HK-2 (cell line): Measurements from ENCODE around the gene SPRYD3.

ENCODE experiments used
- DNase-seq: peaks from one replicate; pipeline ENCODE4 v3.0.0-alpha.2; 2018; ENCODE audit not compliant: unreplicated experiment

SPRYD3 gene

DNA sequence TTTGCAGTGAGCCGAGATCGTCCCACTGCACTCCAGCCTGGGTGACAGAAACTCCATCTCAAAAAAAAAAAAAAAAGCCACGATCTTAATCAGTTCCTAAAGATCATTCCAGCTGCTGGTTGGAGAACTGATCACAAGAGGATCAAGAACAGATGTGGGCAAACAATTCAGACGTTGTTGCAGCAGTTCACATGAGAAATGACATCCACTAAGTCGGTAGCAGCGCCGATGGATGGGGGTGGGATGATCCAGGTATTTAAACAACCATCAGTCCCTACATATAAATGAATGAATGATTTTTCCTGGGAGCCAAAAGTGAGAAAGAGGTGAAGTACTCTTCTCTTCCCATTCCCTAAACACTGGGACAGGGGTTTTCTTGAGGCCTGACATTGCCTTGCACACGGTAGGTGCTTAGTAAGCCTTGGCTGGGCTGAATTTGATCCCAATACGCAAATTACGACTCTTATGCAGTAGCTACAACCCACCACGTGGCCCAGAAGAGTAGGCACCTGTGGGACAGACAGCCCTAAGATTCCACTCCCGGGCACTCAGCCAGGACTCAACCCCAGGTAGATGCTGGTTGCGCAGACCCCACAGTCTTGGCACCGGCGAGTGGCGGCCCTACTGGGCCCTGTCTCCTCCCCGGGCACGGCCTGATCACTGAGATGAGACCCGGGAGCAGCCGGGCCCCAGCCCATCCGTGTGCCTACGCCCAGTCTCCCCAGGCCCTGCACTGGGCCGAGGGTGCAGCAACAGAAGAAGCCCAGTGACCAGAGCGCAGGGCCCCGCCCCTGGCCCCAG, 565 bp downstream of the SPRYD3 start:
- DNase-seq = no peak

DNA sequence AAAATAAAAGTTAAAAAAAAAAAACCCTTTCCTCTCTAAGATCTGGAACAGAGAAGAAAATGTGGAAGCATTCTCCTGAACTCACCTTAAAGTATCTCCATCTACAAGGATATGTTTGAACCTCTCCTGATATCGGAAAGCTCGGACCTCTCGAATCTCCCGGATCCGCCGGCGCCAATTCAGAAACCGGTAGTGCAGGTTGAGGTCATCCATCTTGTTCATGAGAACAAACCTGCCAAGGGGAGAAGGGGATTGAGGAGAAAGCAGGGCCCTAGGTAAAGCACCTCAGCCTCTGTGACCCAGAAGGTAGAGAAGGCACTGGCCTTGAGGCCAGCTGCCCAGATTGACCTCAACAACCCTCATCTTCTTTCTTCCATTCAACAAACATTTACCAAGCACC, 2.2 kb downstream of the SPRYD3 start:
- DNase-seq = no peak

GRCh38 chr12:53076461-53076860, 2.7 kb downstream of the SPRYD3 start:
- no peak for DNase-seq

DNA sequence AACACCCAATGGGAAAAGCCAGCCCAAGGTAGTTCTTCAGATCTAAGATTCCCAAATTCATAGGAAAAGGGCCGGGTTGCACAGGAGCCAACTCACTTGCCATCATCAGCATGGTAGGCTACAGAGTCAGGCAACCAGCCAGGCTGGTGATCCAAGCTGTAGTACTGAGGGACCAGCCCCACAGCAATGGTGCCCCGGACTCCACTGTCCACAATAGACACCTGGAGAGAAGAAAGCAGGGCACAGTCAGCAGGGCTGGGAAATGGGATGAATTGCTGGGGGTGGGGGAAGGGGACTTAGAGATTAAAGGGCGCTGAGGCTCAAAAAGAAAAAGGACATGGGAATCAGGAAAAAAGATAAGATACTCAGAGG, 4.2 kb downstream of the SPRYD3 start:
- no peak for DNase-seq

DNA sequence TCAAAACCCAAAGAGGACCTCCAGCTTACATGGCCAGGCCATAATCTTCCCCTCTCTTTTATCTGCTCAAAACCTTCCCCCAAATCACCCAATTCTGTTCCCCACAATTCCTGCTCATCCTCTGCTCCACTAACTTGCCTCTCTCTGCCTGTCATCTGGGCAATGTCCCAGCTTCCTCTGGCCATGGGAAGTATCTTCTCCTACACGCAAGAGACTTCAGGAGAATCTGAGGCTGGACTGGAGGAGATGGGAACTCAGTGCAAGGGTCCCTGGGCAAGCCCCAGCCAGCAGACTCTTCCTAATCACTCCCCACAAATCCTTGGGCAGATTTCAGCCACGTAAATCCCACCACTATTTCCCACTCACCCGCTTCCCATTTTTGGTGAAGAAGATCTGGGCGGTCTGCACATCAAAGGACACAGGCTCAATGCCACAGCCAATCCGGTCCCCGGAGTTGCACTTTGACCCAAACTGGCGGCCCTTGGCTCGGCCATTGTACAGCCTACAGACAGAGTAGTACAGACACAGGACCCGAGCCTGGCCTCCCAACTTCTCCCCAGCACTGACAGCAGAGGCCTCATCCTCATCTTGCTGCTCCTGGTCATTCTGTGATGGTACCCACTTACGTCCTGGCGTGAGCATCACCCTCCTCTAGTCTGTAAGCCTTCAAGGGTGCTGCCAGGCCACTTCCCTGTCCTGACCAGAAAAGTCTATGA, 4.7 kb downstream of the SPRYD3 start:
- no peak for DNase-seq

- DNase-seq = no peak
Observed at GRCh38 chr12:53073881-53074280, 5.3 kb downstream of the SPRYD3 start.

DNA sequence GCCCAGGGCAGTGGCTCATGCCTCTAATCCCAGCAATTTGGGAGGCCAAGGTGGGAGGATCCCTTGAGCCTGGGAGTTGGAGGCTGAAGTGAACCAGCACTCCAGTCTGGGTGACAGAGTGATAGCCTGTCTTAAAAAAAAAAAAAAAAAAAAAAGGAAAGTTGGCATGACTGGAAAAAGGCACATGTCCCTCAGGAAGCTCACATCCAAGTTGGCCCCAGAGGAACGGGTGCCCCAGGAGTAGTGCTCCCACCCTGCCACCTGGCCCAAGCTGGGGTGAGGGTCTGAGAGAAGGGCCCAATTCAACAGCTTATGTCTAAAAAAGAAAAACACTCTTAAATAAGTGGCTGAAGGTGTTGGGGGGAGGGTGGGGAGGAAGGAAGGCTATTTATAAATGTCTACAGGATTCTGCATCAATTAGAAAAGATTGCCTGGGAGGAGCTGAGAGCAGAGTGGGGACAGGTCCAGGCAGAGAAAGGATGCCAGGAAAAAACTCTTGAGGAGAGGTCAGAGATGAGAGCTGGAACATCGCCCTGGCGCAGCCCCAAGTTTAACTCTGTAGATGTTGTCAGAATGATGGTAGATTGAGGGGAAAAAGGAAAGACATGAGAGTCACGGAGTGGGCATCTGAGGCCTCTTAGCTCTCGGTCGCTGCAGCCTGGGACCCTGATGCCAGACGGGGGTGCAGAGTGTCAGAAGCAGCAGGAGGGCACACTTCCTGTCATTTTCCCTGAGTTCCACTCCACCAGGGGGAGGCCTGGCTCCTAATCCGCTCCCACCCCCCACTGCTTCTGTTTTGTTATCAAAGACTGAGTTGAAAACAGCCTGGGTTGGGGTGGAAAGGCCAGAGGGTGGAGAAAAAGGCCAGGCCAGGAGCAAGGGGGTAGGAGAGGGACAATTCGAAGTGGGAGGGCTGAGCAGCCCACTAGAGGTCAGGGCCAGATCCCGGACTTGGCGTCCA, 7.3 kb downstream of the SPRYD3 start:
- no peak for DNase-seq

DNA sequence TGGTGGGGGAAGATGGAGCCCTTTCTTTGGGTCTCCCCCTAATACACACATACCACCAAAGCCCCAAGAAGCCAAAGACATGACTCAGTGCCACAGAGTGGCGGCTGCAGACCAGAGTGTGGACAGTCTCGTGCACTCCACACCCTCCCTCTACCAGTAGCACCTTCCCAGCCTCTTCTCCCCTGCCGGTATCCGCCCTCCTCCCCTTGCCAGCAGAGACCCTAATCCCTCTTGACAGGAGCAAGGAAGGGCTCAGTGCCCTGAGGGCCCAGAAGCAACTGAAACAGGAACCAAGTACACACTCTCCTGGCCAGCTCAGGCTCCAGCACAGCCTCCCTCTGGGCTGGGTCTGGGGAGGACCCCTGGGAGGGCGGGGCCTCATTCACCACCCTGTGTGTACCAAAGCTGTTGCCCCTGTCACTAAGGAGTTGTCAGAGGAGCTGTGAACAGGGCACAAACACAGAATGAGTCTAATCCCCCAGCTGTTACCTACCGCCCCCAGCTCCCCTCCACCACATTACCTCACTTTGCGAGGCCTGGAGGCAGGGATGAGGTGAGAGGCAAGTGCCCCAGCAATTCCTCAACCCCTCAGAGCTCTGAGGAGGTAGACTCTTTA, 8.2 kb downstream of the SPRYD3 start:
- no peak for DNase-seq

GRCh38 chr12:53069621-53070410, 9.4 kb downstream of the SPRYD3 start:
- DNase-seq = no peak

GRCh38 chr12:53068811-53069585, 10.2 kb downstream of the SPRYD3 start:
- DNase-seq = no peak

DNA sequence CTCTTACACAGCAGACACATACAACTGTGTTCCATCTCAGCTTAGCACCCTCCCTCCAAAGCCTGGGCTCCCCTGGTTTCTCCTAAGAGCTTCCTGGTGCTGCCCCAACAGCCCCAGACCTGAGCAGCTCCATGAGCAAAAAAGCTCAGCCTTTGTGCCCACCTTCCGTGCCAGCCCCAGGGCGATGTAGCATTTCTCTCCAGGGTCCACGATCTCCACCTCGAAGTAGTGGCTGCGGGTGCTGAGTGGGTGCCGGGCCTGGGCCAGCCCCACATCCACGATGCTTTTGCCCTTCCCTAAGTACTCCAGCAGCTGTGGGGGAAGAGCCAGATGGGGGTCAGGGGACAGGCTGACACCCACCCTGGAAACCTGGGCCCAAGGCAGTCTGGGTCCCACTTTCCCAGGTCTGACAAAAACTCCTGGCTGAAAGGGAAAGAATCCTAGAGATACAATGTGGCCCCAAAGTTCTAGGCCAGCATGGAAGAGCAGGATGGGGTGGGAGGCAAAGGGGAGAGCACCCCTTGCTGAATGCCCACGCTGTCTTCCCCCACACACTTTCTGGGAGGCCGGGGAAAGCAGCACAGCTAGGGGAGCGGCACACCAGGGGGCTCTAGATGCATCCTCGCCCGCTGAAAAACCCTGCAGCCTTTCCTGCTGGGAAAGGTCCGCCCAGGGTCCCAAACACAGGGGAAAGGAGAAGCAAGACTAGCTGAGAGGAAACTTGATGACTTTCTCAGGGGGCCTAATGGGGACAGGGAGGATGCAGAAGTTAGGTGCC, 11.0 kb downstream of the SPRYD3 start:
- DNase-seq = no peak

- no peak for DNase-seq
Observed at GRCh38 chr12:53067074-53067992, 11.9 kb downstream of the SPRYD3 start.

DNA sequence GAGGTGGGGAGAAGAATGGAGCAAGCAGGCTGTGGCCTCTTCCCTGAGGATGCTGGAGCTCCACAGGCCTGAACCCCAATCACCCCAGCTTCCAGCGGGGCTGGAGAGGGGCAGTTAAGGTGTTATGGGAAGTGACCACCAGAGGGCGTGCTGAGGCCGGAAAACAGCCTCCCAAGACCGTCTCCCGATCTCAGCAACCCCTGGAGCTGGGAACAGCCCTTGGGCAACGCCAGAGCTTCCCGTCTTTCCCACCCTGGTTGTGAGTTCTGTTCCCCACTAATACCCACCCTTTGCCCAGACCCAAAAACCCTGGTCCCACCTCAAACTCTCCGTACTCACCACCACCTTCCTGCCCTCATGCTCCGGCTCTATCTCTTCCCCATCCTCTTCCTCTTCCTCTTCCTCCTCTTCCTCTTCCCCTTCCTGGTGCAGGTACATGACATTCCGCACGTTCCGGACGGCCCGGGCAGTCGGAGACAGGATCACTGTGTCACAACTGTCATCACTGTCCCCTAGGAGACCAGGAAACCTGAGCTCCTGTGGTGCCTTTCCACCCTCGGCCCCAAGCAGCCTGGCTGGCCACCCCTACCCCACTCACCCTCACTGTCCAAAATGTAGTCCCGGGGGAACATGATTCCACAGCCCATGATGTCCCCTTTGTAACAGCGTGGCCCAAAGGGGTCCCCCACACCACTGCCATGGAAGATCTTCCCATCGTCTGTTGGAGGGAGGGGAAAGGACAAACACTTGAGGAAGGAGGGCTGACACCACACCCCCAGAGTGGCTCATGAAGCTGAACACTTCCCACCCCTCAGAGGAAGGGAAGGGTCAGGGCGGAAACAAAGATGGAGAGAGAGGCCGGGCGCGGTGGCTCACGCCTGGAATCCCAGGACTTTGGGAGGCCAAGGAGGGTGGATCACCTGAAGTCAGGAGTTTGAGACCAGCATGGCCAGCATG, 12.9 kb downstream of the SPRYD3 start:
- peak; percentile 82 for DNase-seq

DNA sequence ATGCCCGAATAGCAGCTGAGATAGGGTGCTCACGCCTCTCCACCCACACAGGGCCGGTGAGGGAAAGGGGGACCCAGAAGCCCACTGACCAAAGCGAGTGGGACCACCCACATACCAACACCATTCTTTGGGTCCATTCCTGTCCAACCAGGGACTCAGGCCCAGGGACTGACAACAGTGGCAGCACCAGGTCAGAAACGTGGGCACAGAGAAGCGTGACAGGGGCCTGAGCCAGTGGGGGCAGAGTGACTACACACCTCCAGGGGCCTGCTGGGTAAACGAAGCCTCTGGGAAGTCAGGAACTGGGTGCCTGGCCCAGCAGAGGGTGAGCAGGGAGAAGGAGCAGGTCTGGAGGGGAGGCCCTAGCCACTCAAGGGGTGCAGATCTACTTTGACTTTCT, 13.7 kb downstream of the SPRYD3 start:
- DNase-seq = no peak

DNA sequence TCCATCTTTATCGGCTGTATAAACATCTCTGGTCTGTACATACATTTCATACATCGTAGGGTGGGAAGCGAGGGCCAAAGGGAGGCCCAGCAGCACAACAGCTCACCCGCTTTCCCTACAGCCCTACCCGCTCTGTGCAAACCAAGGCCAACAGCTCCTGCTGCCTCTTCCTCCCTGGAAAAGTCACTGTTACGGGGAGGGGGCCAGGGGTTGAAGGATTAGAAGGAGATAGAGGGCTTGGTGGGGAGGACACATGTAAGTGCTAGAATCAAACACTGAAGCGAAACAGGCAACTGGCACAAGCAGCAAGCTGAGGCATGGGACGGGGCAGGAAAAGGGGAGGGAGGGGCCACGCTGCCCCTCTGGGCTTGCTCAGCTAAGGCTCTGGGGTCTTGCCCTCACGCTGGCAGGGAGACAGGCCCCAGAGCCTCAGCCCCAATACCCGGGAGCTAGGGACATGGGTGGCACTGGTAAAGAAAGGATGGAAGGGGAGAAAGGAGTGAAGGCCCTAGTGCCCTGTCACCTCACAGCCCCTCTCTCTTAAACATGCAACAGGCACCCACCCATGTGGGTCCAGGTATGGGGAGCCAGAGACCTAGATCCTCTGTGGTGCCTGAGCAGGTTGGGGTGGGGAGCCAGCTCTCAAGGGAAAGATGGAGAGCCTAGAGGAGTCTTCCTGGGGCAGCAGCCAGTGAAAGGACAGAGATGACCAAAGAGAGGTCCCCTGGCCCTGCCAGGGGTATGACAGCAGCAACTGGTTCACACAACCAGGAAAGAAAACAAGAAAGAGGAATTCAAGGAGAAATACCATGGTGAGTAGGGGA, 14.4 kb downstream of the SPRYD3 start:
- DNase-seq = no peak
